ENCODE measurements around the gene ABCC12.
A peak's percentile ranks its signal among the peaks of the same experiment; 100 is the strongest.
"Not testable (repeated sequence)": the region's sequence is repeated elsewhere in the genome, so short reads cannot be mapped to it uniquely, and the experiment has no call there.

The ABCC12 gene

DNA sequence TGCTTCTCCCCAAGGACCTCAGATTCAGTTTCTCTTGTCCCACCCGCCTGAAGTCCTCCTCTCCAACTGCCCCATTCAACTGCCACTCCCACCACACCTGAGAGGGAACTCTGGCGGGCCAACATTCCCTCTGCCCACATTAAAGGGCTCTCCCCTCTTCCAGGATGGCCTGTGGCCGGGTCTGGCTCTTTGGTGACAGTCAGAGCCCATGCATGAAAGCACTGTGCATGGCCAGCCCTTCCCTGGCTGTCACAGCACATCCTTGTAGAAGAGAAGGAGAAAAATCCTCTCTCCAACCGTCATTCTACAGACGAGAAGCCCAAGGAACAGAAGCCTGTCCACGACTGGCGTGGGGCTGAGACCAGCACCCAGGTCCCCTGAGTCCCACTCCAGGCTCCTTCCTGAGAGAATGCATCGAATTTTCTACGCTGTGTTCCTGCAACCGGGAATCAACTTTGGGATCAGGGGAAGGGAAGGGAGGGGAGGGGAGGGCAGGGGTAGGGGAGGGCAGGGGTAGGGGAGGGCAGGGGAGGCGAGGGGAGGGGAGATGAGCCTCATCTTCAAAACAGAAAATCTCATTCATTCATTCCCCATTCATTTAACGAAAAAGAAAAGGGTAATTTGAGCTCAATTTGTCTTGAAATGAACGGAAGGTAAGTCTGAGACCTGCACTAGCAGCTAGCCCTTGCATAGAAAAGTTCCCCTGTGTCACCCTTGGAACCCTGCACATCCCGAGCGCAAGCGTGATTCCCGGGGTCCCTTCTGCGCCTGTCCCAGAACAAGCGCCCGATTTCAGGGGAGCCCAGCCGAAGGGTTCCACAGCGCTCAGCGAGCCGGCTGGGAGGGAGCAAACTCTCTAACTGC is at the start of gene ABCC12:
ABCC12 (minus strand) TSS at position 68 of the 864 bp plus-strand sequence. CDS start 9,569 bp downstream, outside the sequence.
- no peak for DNase-seq

DNA sequence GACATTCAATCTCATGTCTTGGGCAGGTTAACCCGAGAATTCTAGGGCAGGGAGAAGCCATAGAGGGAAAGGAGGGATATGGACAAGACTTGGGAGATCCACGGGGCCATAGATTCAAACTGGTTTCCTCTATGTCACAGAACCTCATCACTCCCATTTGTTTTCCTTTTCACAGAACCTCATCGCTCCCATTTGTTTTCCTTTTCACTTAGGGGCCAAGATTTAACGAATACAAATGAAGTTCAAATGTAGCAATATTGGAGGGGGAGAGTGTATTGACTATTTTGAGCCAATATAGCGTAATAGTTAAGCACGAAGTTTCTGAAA is 49.0 kb upstream of the ABCC12 start:
- DNase-seq, result no peak

GRCh38 chr16:48203974-48204824 is 48.4 kb upstream of the ABCC12 start:
- no peak for DNase-seq

DNA sequence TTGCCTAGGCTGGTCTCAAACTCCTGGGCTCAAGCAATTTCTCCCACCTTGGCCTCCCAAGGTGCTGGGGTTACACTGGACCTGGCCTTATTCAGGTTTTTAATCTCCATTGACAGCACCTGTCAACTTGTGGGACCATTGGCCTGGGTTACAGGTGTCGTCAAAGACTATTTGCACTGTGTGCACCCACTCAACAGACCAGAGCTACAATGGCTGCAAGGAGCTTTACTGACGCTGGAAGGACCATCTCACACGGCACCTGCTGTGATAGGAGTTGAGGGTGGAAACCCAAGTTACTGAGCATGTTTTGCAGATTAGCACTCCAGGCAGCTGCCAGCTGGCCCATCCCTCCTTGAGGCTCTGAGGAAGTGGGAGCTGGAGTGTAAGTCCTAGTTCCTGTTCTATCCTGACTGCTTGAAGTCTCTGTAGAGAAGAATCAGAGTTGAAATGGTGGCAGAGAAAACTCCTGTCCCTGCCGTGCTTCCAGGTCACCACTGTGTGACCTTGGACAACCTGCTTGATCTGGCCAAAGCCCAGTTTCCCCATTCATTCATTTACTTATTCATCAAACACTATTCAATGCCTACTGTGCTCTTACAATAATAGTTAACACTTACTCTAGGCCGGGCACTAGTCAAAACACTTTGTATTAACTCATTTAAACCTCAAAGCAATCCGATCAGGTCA is 45.9 kb upstream of the ABCC12 start:
- DNase-seq, result no peak

DNA sequence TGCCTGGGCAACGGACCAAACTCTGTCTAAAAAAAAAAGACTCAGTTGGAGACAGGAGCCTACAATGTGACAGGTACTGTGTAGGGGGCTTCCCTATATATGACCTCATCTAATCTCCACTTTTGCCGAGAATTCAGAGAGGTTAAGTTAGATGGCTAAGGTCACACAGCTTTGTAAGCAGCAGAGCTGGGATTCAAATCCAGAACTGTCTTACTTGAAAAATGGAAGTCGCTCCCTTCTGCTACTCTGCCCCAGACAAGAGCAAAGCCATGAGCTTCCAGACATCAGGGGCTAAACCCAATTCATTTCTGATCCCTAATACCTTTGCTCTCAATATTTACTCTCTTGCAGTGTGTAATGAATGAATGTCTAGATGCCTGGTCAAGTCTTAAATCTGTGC is 41.5 kb upstream of the ABCC12 start:
- DNase-seq, result no peak

- DNase-seq, result peak; percentile 25
These were observed 39.2 kb upstream of the ABCC12 start for GRCh38 chr16:48194828-48195556.

DNA sequence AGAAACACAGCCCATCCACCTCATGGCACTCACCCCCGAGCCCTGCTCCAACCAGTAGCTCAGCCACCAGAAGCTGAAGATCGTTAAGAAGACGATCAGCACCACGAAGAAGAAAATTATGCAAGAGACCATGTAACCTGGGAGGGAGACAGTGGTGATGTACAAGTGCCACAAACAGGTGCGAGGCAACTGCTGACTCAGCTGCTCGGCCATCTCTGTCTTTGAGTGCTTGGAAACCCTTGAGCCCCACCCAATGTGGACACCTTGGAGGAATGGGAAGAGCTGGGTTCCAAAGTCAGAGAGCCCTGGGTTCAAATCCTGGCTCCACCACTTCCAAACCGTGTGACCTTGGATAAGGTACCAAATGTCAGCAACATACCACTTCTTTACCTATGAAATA is 38.1 kb upstream of the ABCC12 start:
- DNase-seq, result no peak

GRCh38 chr16:48188449-48189102 is 32.8 kb upstream of the ABCC12 start:
- DNase-seq, result no peak

DNA sequence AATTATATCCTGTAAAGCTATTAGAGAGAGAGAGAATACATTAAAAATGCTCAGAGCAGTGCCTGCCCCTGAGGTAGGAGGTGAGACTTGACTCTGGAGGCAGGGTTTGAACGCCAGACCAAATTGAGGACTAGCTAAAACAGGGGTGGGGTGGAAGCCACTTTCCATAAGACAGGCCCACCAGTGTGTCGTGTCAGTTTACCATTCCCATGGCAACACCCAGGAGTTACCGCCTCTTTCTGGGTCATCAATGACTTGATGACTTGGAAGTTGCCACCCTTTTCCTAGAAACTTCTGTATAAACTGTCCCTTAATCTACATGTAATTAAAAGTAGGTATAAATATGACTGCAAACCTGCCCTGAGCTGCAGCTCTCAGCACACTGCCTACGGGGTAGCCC is 32.0 kb upstream of the ABCC12 start:
- no peak for DNase-seq

DNA sequence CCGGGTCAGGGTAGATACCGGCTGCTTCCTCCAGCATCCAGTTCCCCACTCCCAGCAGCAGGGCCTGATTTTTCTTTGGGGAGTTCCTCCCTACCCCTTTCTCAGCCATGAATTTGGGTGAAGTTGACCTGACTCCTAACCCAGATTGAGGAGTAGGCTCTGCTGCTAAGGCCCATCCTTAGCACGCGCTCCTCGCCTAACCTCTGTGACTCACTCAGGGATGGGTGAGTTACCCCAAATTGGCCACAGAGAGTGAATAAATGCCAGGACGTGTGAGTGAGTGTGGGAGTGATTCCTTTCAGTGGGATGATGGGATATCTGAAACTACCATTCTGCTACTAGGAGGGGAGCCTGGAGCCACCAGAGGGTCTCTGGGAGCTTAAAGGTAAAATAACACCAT is 28.9 kb upstream of the ABCC12 start:
- no peak for DNase-seq

DNA sequence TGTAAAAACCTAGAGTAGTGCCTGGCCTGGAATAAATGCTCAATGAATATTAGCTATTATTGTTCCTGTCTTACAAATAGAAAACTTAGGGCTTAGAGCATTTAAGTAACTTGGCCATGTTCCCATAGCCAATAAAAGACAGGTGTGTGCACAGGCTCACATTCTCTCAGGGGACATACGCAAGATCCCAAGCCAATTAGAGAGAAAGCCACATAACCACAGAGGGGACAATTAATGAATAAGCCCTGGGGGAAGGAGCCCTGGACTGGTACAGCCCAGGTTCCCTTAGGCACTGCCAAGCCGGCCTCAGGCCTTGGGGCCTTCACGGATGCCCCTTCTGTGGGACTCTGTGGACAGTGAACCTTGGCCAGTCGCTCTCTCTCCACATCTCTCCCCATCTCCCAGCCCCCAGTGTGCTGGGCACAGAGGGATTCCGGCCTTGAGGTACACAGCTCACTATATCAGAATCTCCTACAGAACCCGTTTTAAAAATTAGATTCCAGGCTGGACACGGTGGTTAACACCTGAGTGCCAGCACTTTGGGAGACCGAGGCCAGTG is 27.3 kb upstream of the ABCC12 start:
- no peak for DNase-seq

DNA sequence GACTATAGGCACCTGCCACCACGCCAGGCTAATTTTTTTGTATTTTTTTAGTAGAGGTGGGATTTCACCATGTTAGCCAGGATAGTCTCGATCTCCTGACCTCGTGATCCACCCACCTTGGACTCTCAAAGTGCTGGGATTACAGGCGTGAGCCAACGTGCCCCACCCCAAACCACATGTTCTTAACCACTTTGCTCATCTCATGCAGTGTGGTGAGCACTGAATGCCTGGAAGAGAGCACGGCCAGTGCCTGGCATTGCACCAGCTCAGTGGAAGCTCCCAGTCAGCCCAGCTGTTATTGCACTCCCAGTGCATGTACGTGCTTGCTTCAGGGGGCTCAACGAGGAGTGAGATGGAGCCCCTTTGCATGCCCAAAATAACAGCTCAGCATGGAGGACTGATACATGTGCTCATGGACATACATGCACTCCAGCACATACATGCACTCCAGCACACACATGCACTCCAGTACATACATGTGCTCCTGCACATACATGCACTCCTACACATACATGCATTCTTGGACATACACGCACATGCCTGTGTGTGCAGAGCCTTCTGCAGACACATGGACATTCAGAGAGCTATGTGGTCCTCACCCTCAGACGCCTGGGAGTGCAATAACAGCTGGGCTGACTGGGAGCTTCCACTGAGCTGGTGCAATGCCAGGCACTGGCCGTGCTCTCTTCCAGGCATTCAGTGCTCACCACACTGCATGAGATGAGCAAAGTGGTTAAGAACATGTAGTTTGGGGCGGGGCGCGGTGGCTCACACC is 26.1 kb upstream of the ABCC12 start:
- DNase-seq, result not testable (repeated sequence)

DNA sequence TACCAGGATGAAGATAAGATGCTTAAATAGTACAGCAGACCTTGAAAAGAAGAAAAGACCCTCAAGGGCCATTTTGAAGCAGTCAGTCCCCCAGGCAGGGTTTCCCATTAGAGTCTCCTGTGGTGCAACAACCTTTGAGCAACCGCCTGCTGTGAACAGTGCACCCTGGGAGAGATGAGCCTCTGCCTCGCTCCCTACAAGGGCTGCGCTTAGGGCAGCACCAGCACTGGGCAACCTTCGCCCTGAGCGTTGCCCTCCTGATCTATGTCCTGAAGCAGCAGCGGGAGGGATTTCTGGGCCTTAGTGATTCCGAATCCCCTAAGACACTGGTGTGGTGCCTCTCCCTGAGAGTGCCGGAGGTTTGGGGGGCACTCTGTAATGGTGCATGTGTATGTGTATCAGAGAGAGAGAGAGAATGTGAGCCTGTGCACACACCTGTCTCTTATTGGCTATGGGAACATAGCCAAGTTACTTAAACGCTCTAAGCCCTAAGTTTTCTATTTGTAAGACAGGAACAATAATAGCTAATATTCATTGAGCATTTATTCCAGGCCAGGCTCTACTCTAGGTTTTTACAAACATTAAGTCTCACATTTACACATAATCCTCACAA is 25.2 kb upstream of the ABCC12 start:
- no peak for DNase-seq

DNA sequence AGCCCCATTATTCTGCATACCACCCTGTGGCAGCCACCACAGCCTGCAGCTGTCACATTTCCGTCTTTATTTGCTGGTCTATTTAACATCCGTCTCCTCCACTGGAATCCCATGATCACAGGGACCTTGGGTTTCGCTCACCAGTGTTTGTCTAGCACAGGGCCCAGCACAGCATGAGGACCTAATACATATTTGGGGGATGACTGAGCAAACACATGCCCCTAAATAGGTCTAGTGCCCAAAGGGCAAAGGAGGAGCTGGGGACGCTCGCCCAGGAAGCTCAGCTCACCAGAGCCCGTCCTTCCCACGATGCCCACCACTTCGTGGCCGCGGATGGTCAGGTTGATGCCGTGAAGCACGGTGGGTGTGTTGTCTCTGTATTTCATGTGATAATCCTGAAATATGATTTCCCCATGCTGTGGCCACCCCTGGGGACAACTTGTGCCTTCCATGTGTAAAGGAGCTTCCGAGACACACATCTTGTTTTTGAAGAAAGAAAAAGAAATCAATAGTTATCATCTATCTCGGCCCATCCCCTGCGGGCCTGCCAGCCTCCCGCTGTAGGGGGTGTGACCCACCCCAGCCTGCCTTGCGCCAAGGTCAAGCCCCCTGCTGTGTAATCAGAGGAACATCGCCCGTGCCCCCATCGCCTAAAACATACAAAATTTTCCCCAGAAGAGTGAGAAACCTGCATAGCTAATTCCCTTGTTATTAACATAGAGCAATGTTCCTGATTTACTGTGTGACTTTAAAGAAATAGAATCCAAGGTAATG is 21.0 kb upstream of the ABCC12 start:
- peak; percentile 7 for DNase-seq

DNA sequence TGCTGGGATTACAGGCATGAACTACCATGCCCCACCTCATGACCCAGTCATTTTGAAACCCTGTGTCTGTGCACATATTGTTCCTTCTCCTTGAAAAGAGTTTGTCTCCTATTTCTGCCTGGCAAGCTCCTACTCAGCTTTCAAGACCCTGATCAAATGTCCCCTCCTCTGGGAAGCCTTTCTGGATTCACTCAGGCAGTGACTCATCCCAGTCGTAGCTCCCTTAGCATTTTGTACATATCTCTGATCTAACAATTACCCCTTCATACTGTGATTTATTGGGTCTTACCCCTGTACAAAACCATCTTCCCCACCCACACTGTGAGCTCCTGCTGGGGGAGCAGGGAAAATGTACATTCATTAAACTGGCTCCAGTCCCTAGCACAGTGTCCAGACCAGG is 18.1 kb upstream of the ABCC12 start:
- no peak for DNase-seq

- DNase-seq, result no peak
These were observed 16.9 kb upstream of the ABCC12 start for GRCh38 chr16:48172682-48173081.

GRCh38 chr16:48169896-48170295 is 14.1 kb upstream of the ABCC12 start:
- no peak for DNase-seq

- DNase-seq, result no peak
These were observed 12.3 kb upstream of the ABCC12 start for GRCh38 chr16:48168075-48168474.

DNA sequence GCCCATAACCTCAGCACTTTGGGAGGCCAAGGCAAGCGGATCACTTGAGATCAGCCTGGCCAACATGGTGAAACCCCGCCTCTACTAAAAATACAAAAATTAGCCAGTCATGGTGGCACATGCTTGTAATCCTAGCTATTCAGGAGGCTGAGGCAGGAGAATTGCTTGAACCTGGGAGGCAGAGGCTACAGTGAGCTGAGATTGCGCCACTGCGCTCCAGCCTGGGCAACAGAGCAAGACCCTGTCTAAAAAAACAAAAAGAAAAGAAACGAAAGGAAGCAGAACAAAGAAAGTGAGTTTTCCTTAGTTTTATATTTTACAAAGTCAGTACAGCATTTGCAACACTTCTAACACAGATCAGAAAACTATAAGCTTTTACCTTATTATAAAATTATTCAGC is 10.8 kb upstream of the ABCC12 start:
- DNase-seq, result not testable (repeated sequence)

All from NCI-H146 (cell line).